Psoas muscle (tissue), 8 donors: ENCODE measurements around the gene MGLL. TPM values are rescaled to one million over a fixed set of nuclear protein-coding genes. Genes with fewer than 3 reads are reported as not detected.

Source experiments
- ATAC-seq, 4 donors: fragments of 200-7000 bp; cut with Tn5 transposase; one replicate each; pipeline ENCODE4 v1.9.1; 2020; ENCODE audit warnings: moderate library complexity in 3 of 4, mild to moderate bottlenecking in 2 of 4
- DNase-seq, 2 donors: peaks; one replicate each; pipeline ENCODE4 v3.0.0-alpha.2; 2020
- H3K27ac ChIP-seq: fragments of 200-600 bp; one replicate; pipeline ENCODE4 v1.8.0; 2022
- H3K27me3 ChIP-seq, 3 donors: fragments of 200-600 bp in 1 of 3; one replicate each; pipeline versions ENCODE4 v1.6.1 to v1.8.0; 2013 to 2022; ENCODE audit warnings: low read length in 2 of 3, mild to moderate bottlenecking in 2 of 3, moderate library complexity in 1 of 3; ENCODE audit not compliant: insufficient read depth in 3 of 3
- H3K36me3 ChIP-seq, 2 donors: fragments of 200-600 bp in 1 of 2; one replicate each; pipeline versions ENCODE4 v1.6.1 to v1.8.0; 2013 to 2022; ENCODE audit warnings: low read depth in 1 of 2, mild to moderate bottlenecking in 1 of 2, moderate library complexity in 1 of 2; ENCODE audit not compliant: insufficient read depth in 1 of 2
- H3K4me1 ChIP-seq: fragments of 200-600 bp; one replicate; pipeline ENCODE4 v1.8.0; 2022
- H3K4me3 ChIP-seq: fragments of 200-600 bp; one replicate; pipeline ENCODE4 v1.8.0; 2022; ENCODE audit warnings: mild to moderate bottlenecking
- H3K9me3 ChIP-seq: fragments of 200-600 bp; one replicate; pipeline ENCODE4 v1.8.0; 2022
- WGBS, 3 donors: extraction: QIAGEN DNeasy Blood & Tissue Kit; methylation state at CpG; one replicate each; pipeline versions ENCODE4 v1.1.6 to v1.1.7; 2013; 5-methylcytosine and 5-hydroxymethylcytosine counted together
- intact Hi-C, 2 donors: fragments of 100-400 bp; cut with DNase I; formaldehyde crosslinking; loops; one replicate each; pipeline versions ENCODE4 v1.11.0 to v1.14.2; 2022
- polyA plus RNA-seq, 3 donors: library from polyadenylated mRNA; stranded (reverse); fragments of 200-250 nt; gene quantifications; one replicate each; pipeline ENCODE4 v1.2.3, GENCODE V29; 2013
- total RNA-seq, 4 donors: library from RNA; stranded (reverse); fragmentation: NEBNext Ultra II Directional in 2 of 4; extraction: Animal tissue kit (Norgen Biotek cat#: 25700) in 2 of 4; gene quantifications; one replicate each; pipeline versions ENCODE4 v1.2.1 to v1.2.4, GENCODE V29; 2021 to 2023
- TF ChIP-seq, protein P1 (sequence below): fragments of 200-600 bp; IDR thresholded peaks from one replicate; pipeline ENCODE4 v1.8.0; 2022; ENCODE audit warnings: antibody characterized with exemption
- donor health status: healthy with polysubstance abuse.
- donor health status: DM: no; HTN: no; CAD: no; lungs with moderate emphysema.
- donor health status: Bipolar disorder and iron deficiency.
- donor health status: healthy.
- donor health status: DM: yes; HTN: yes; CAD: no.
- donor health status: DM: no; HTN: no; CAD: no.
- donor health status: DM: no; HTN: no; CAD: no.
- donor health status: DM: yes; HTN: yes; CAD: no.

Gene MGLL
- total and polyA plus RNA-seq, 7 donors: 32.8 to 85.6 (median 63.0) TPM

- intact Hi-C loops: no loop called here
- H3K4me1 ChIP-seq: peaks cover 22% of the 10 kb centered on the region
- ATAC-seq: no peak
These were observed 133.0 kb downstream of the MGLL start for GRCh38 chr3:127689266-127689860.

GRCh38 chr3:127688416-127689265 is 133.7 kb downstream of the MGLL start:
- no peak overlapping the region for H3K4me3 ChIP-seq
- TF ChIP-seq, protein P1, sequence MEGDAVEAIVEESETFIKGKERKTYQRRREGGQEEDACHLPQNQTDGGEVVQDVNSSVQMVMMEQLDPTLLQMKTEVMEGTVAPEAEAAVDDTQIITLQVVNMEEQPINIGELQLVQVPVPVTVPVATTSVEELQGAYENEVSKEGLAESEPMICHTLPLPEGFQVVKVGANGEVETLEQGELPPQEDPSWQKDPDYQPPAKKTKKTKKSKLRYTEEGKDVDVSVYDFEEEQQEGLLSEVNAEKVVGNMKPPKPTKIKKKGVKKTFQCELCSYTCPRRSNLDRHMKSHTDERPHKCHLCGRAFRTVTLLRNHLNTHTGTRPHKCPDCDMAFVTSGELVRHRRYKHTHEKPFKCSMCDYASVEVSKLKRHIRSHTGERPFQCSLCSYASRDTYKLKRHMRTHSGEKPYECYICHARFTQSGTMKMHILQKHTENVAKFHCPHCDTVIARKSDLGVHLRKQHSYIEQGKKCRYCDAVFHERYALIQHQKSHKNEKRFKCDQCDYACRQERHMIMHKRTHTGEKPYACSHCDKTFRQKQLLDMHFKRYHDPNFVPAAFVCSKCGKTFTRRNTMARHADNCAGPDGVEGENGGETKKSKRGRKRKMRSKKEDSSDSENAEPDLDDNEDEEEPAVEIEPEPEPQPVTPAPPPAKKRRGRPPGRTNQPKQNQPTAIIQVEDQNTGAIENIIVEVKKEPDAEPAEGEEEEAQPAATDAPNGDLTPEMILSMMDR: no peak
- H3K27me3 ChIP-seq: no peaks in the 10 kb centered on the region
- WGBS, 3 donors: 30 to 41% (median 33%) methylated on average over 20 of the region's 20 CpGs
- H3K4me1 ChIP-seq: peaks cover 22% of the 10 kb centered on the region
- ATAC-seq: peak; percentile 87 to 92 (median 90)
- no peaks in the 10 kb centered on the region for H3K9me3 ChIP-seq
- DNase-seq: peak; percentile 60 to 86
- H3K36me3 ChIP-seq: peaks cover 2 to 26% of the 10 kb centered on the region in 2 donors
- intact Hi-C loops: no loop called here
- H3K27ac ChIP-seq: peak overlapping the region; percentile 85

More at GRCh38 chr3:127689266-127689860, 133.0 kb downstream of the MGLL start:
- TF ChIP-seq, protein P1: no peak
- Histone ChIP-seq H3K4me3 (no peak overlapping the region), H3K27ac (peak overlapping the region; percentile 85), H3K9me3 (no peaks in the 10 kb centered on the region), H3K27me3 (no peaks in the 10 kb centered on the region), H3K36me3 (peaks cover 4 to 30% of the 10 kb centered on the region in 2 donors)
- 80 to 90% (median 83%) methylated on average over 18 to 19 of the region's 19 CpGs for WGBS, 3 donors
- DNase-seq: peak in 1 of 2 donors; percentile 48

DNA sequence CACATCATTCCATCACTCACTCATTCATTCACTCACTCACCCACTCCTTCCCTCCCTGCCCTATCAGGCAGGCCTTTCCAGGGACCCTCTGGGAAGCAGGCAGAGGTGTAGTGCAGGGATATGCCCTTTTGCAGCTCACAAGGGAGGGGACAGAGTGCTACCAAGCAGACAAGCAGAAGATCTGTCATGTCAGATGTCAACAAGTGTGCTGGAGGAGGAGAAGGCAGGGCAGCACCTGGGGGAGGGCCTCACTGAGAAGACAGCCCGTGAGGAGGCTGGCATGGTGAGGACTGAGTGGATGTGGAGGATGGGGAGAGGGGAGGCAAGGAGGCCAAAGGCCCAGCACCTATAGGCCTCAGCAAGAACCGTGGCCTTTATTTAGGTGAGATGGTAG is 134.3 kb downstream of the MGLL start:
- Histone ChIP-seq H3K9me3 (no peaks in the 10 kb centered on the region), H3K27me3 (no peaks in the 10 kb centered on the region), H3K36me3 (peaks cover 0 to 20% of the 10 kb centered on the region in 2 donors), H3K27ac (peak overlapping the region; percentile 85), H3K4me3 (no peak overlapping the region), H3K4me1 (peaks cover 22% of the 10 kb centered on the region)
- intact Hi-C loops: no loop called here
- DNase-seq (no peak), ATAC-seq (no peak)
- TF ChIP-seq, protein P1: no peak
- WGBS, 3 donors: 28 to 32% (median 32%) methylated on average over 2 of the region's 2 CpGs

- H3K9me3 ChIP-seq: no peaks in the 10 kb centered on the region
- no peak for DNase-seq
- no peak for ATAC-seq
- H3K4me1 ChIP-seq: peaks cover 22% of the 10 kb centered on the region
- no peaks in the 10 kb centered on the region for H3K27me3 ChIP-seq
- TF ChIP-seq, protein P1: no peak
- peaks cover 0 to 13% of the 10 kb centered on the region in 2 donors for H3K36me3 ChIP-seq
- WGBS, 3 donors: 97% methylated on average over 2 of the region's 2 CpGs
- no peak overlapping the region for H3K27ac ChIP-seq
- no peak overlapping the region for H3K4me3 ChIP-seq
- intact Hi-C loops: no loop called here
These were observed 135.0 kb downstream of the MGLL start for GRCh38 chr3:127687228-127687737.
